OCI-LY7 (cell line): ENCODE results near the gene RHOT1. TPM values are rescaled to one million over a fixed set of nuclear protein-coding genes. Genes with fewer than 3 reads are reported as not detected.
"Not testable (repeated sequence)": the region's sequence is repeated elsewhere in the genome, so short reads cannot be mapped to it uniquely, and the experiment has no call there.

Experiments used
- BruUV-seq: library from RNA; stranded (reverse); fragments of 400-500 nt; replicated peaks from 2 replicates; lab custom pipeline; 2021; lab: Mats Ljungman, UMichigan
- CTCF ChIA-PET: fragments of 300-600 bp; sonication (Branson Sonifier 250); formaldehyde crosslinking; loops from one replicate; lab custom pipeline; 2022; ENCODE audit warnings: antibody characterized with exemption; ENCODE audit not compliant: unreplicated experiment; lab: Charles Lee
- POLR2A ChIA-PET: fragments of 300-600 bp; sonication (Branson Sonifier 250); formaldehyde crosslinking; loops from one replicate; lab custom pipeline; 2022; ENCODE audit warnings: antibody characterized with exemption; lab: Charles Lee
- DNase-seq: peaks from one replicate; pipeline ENCODE4 v3.0.0-alpha.2; 2015; ENCODE audit warnings: low spot score
- H2AFZ ChIP-seq: fragments of 200-600 bp; sonication (generic), shearing (Covaris generic); 2 replicates; pipeline ENCODE4 v1.6.1; 2014; ENCODE audit warnings: mild to moderate bottlenecking, antibody characterized with exemption, low read length, moderate library complexity
- H3K27ac ChIP-seq: fragments of 200-600 bp; sonication (generic); 2 replicates; pipeline ENCODE4 v1.5.1; 2014; ENCODE audit warnings: mixed run types, low read depth, mild to moderate bottlenecking, moderate library complexity, low read length, inconsistent platforms; ENCODE audit not compliant: poor library complexity, severe bottlenecking
- H3K36me3 ChIP-seq: fragments of 200-600 bp; sonication (generic); 2 replicates; pipeline ENCODE4 v1.6.1; 2014; ENCODE audit warnings: mild to moderate bottlenecking, antibody characterized with exemption, low read length, moderate library complexity, mixed read lengths; ENCODE audit not compliant: insufficient read depth
- H3K4me1 ChIP-seq: fragments of 200-600 bp; sonication (generic); 2 replicates; pipeline ENCODE4 v1.5.1; 2014; ENCODE audit warnings: mild to moderate bottlenecking, low read length; ENCODE audit not compliant: insufficient read depth, poor library complexity, severe bottlenecking
- H3K4me2 ChIP-seq: fragments of 200-600 bp; sonication (generic); 2 replicates; pipeline ENCODE4 v1.6.1; 2014; ENCODE audit warnings: mild to moderate bottlenecking, low read length
- H3K4me3 ChIP-seq: fragments of 200-600 bp; sonication (generic); 2 replicates; pipeline ENCODE4 v1.5.1; 2014; ENCODE audit warnings: mild to moderate bottlenecking, low read depth, low read length; ENCODE audit not compliant: poor library complexity, severe bottlenecking
- H3K79me2 ChIP-seq: fragments of 200-600 bp; sonication (generic); 2 replicates; pipeline ENCODE4 v1.6.1; 2016; ENCODE audit warnings: low read depth, mild to moderate bottlenecking, low read length, moderate library complexity, mixed read lengths; ENCODE audit not compliant: insufficient read depth
- H3K9me2 ChIP-seq: fragments of 200-600 bp; sonication (generic); 2 replicates; pipeline ENCODE4 v1.6.1; 2016; ENCODE audit warnings: mild to moderate bottlenecking, low read length, mixed read lengths; ENCODE audit not compliant: insufficient read depth
- H3K9me3 ChIP-seq: fragments of 200-600 bp; sonication (generic); 2 replicates; pipeline ENCODE4 v1.6.1; 2014; ENCODE audit warnings: mild to moderate bottlenecking, mixed run types, low read length, mixed read lengths
- H4K20me1 ChIP-seq: fragments of 200-600 bp; sonication (generic); 2 replicates; pipeline ENCODE4 v1.6.1; 2014; ENCODE audit warnings: mild to moderate bottlenecking, antibody characterized with exemption, low read length, moderate library complexity, mixed read lengths; ENCODE audit not compliant: insufficient read depth
- EZH2phosphoT487 ChIP-seq: fragments of 200-600 bp; sonication (generic); IDR thresholded peaks from 2 replicates; pipeline ENCODE4 v1.6.1; 2018; ENCODE audit warnings: low read depth, borderline replicate concordance, mild to moderate bottlenecking, mixed run types, antibody characterized with exemption, low read length, moderate library complexity, mixed read lengths
- intact Hi-C: fragments of 100-400 bp; cut with micrococcal nuclease; formaldehyde crosslinking; loops from one replicate; pipeline ENCODE4 v1.10.0; 2022; ENCODE audit not compliant: unreplicated experiment
- total RNA-seq, 2 experiments: library from RNA; depleted of rRNA in 1 of 2; stranded (reverse); fragments of >200 nt in 1 of 2; shearing (Covaris generic) in 1 of 2; gene quantifications; 2 replicates each; pipeline ENCODE4 v1.2.3, GENCODE V29; 2014 to 2022
- TF ChIP-seq, protein P1 (sequence below): fragments of 200-600 bp; sonication (generic); conservative IDR thresholded peaks from 2 replicates; pipeline ENCODE4 v1.5.1; 2014; ENCODE audit warnings: mild to moderate bottlenecking, antibody characterized with exemption, low read length, moderate library complexity, mixed read lengths

Gene RHOT1
- total RNA-seq, 2 experiments from 2014 or later = 19.4 to 24.2 TPM

DNA sequence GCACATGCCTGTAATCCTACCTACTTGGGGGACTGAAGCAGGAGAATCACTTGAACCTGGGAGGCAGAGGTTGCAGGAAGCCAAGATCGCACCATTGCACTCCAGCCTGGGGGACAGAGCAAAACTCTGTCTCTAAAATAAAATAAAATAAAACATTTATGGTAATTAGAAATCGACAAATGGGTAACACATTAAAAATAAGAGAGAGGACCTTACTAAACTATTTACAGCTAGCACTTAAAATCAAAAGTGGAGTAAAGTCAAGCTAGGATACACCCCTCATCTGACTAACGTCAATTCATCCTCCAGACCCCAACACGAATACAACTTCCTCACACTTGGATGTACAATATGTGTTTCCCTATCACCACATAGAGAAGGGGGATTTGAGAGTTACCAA is 27.8 kb upstream of the RHOT1 start:
- peak overlapping the region; percentile 85 for H2AFZ ChIP-seq
- BruUV-seq = no TSS peak
- no peaks in the 10 kb centered on the region for H3K79me2 ChIP-seq
- peak; percentile 24 for DNase-seq
- peaks cover 12% of the 10 kb centered on the region for H3K4me1 ChIP-seq
- H3K9me3 ChIP-seq = no peaks in the 10 kb centered on the region
- ChIA-PET POLR2A (interaction anchor here (0.6 kb wide), 2 partner anchors 244 to 1276 kb away, joined by 3 to 4 read pairs; no protein-coding TSS in a partner anchor), CTCF (no interaction called here)
- intact Hi-C loops = no loop called here
- H3K4me2 ChIP-seq = peak overlapping the region; percentile 46
- no peaks in the 10 kb centered on the region for H3K36me3 ChIP-seq
- H3K9me2 ChIP-seq = no peaks in the 10 kb centered on the region
- no peak overlapping the region for H3K4me3 ChIP-seq
- no peaks in the 10 kb centered on the region for H4K20me1 ChIP-seq
- no peak for TF ChIP-seq EZH2phosphoT487
- TF ChIP-seq, protein P1, sequence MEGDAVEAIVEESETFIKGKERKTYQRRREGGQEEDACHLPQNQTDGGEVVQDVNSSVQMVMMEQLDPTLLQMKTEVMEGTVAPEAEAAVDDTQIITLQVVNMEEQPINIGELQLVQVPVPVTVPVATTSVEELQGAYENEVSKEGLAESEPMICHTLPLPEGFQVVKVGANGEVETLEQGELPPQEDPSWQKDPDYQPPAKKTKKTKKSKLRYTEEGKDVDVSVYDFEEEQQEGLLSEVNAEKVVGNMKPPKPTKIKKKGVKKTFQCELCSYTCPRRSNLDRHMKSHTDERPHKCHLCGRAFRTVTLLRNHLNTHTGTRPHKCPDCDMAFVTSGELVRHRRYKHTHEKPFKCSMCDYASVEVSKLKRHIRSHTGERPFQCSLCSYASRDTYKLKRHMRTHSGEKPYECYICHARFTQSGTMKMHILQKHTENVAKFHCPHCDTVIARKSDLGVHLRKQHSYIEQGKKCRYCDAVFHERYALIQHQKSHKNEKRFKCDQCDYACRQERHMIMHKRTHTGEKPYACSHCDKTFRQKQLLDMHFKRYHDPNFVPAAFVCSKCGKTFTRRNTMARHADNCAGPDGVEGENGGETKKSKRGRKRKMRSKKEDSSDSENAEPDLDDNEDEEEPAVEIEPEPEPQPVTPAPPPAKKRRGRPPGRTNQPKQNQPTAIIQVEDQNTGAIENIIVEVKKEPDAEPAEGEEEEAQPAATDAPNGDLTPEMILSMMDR = no peak
- H3K27ac ChIP-seq = no peak overlapping the region

DNA sequence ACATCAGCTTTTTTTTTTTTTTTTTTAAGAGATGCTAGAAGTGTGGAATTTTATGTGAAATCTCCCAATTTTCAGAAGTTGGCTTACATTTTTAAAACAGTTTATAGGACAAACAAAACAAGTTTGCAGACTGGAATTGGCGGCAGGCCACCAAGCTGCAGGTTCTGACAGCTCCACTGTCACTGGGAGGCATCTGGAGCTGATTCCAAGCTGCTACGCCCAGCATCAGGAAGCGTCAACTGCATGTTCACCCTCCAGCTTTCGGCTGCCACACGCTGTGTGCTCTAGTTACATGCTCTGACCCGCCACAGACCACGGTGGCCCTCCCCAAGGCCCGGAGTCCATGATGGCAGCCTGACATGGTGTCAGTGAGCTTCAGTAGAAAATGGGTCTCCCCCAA is 26.8 kb upstream of the RHOT1 start:
- H3K4me2 ChIP-seq, H4K20me1 ChIP-seq, intact Hi-C loops, H3K36me3 ChIP-seq, DNase-seq, H3K79me2 ChIP-seq, CTCF ChIA-PET, H3K4me3 ChIP-seq, H2AFZ ChIP-seq, H3K27ac ChIP-seq, BruUV-seq, H3K9me2 ChIP-seq, POLR2A ChIA-PET, H3K9me3 ChIP-seq: not testable (repeated sequence)
- peaks cover 12% of the 10 kb centered on the region for H3K4me1 ChIP-seq

DNA sequence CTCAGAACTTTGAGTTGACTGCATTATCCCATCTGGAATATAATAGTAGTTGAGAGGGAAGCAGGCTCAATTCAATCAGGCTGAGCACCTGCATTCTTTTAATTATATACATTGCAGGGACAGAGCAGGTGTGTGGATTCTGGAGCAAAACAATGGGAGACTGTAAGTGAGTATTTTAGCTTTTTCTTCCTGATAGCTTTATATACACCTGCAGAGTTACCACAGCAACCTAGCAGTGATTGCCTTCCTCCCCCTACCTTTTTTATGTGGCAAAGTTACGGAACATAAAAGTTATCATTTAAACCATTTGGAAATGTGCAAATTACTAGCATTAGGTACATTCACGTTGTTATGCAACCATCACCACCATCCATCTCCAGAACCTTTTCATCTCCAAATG is 25.4 kb upstream of the RHOT1 start:
- no peaks in the 10 kb centered on the region for H4K20me1 ChIP-seq
- H3K9me3 ChIP-seq = no peaks in the 10 kb centered on the region
- no peak for DNase-seq
- intact Hi-C loops = no loop called here
- peaks cover 12% of the 10 kb centered on the region for H3K4me1 ChIP-seq
- TF ChIP-seq, protein P1 = no peak
- TF ChIP-seq EZH2phosphoT487 = no peak
- H3K9me2 ChIP-seq = no peaks in the 10 kb centered on the region
- BruUV-seq = no TSS peak
- H3K79me2 ChIP-seq = no peaks in the 10 kb centered on the region
- POLR2A ChIA-PET = no interaction called here
- no peak overlapping the region for H2AFZ ChIP-seq
- H3K4me2 ChIP-seq = no peak overlapping the region
- H3K36me3 ChIP-seq = no peaks in the 10 kb centered on the region
- H3K4me3 ChIP-seq = no peak overlapping the region
- CTCF ChIA-PET = no interaction called here
- no peak overlapping the region for H3K27ac ChIP-seq
